ENCODE measurements around the gene ELL2. TPM values are rescaled to one million over a fixed set of nuclear protein-coding genes. Genes with fewer than 3 reads are reported as not detected.

ELL2 gene
- total RNA-seq, 1 donor from 2014 or later, result 118 TPM

GRCh38 chr5:95912029-95912428, 49.6 kb downstream of the ELL2 start:
- H3K36me3 ChIP-seq (ENCODE audit: insufficient read depth, low read length), result peaks cover 18% of the 10 kb centered on the region

GRCh38 chr5:95910521-95910920, 51.1 kb downstream of the ELL2 start:
- no peak for DNase-seq (ENCODE audit: low read depth)
- Mint-ChIP-seq H3K4me3 (ENCODE audit: unreplicated experiment) (no peak overlapping the region), H3K4me1 (ENCODE audit: low read depth, unreplicated experiment) (peaks cover 13% of the 10 kb centered on the region), H3K27ac (ENCODE audit: unreplicated experiment) (no peak overlapping the region), H3K36me3 (ENCODE audit: low read depth, unreplicated experiment) (peaks cover 8% of the 10 kb centered on the region), H3K9me3 (ENCODE audit: unreplicated experiment) (no peaks in the 10 kb centered on the region), H3K27me3 (ENCODE audit: low read depth, unreplicated experiment) (no peaks in the 10 kb centered on the region)
- Histone ChIP-seq H3K27ac (ENCODE audit: low read depth, low read length) (no peak overlapping the region), H4K20me1 (ENCODE audit: insufficient read depth, low read length) (peaks cover 46% of the 10 kb centered on the region), H3K79me2 (ENCODE audit: insufficient read depth, low read length) (peaks cover 70% of the 10 kb centered on the region), H3K4me1 (ENCODE audit: insufficient read depth, low read length) (no peaks in the 10 kb centered on the region), H3K27me3 (ENCODE audit: insufficient read depth, low read length) (no peaks in the 10 kb centered on the region), H3K4me2 (ENCODE audit: low read length) (no peak overlapping the region), H3K4me3 (ENCODE audit: insufficient read depth, low read depth, low read length) (no peak overlapping the region), H3K9ac (ENCODE audit: low read length) (no peak overlapping the region), H2AFZ (ENCODE audit: low read depth, low read length) (no peak overlapping the region), H3K36me3 (ENCODE audit: insufficient read depth, low read length) (peaks cover 26% of the 10 kb centered on the region), H3K9me3 (ENCODE audit: insufficient read depth, low read depth, low read length) (no peaks in the 10 kb centered on the region)
- TF ChIP-seq EZH2 (IDR thresholded peaks at IDR 0.05; ENCODE audit: insufficient read depth, low read length) (no peak), CTCF (IDR thresholded peaks at IDR 0.05; ENCODE audit: insufficient read depth, low read depth, low read length) (no peak)
- FAIRE-seq, result no peak

More at GRCh38 chr5:95912029-95912428, 49.6 kb downstream of the ELL2 start:
- no peak for TF ChIP-seq CTCF (IDR thresholded peaks at IDR 0.05; ENCODE audit: insufficient read depth, low read depth, low read length)
- no peak for TF ChIP-seq EZH2 (IDR thresholded peaks at IDR 0.05; ENCODE audit: insufficient read depth, low read length)
- Mint-ChIP-seq H3K4me1 (ENCODE audit: low read depth, unreplicated experiment) (peaks cover 28% of the 10 kb centered on the region), H3K27ac (ENCODE audit: unreplicated experiment) (no peak overlapping the region), H3K36me3 (ENCODE audit: low read depth, unreplicated experiment) (peaks cover 8% of the 10 kb centered on the region), H3K4me3 (ENCODE audit: unreplicated experiment) (no peak overlapping the region), H3K9me3 (ENCODE audit: unreplicated experiment) (no peaks in the 10 kb centered on the region), H3K27me3 (ENCODE audit: low read depth, unreplicated experiment) (no peaks in the 10 kb centered on the region)
- no peaks in the 10 kb centered on the region for H3K9me3 ChIP-seq (ENCODE audit: insufficient read depth, low read depth, low read length)
- peaks cover 81% of the 10 kb centered on the region for H3K79me2 ChIP-seq (ENCODE audit: insufficient read depth, low read length)
- H3K4me1 ChIP-seq (ENCODE audit: insufficient read depth, low read length), result no peaks in the 10 kb centered on the region
- H3K27me3 ChIP-seq (ENCODE audit: insufficient read depth, low read length), result no peaks in the 10 kb centered on the region
- no peak overlapping the region for H3K4me2 ChIP-seq (ENCODE audit: low read length)
- H3K9ac ChIP-seq (ENCODE audit: low read length), result no peak overlapping the region
- no peak overlapping the region for H3K4me3 ChIP-seq (ENCODE audit: insufficient read depth, low read depth, low read length)
- H3K27ac ChIP-seq (ENCODE audit: low read depth, low read length), result no peak overlapping the region
- H2AFZ ChIP-seq (ENCODE audit: low read depth, low read length), result no peak overlapping the region
- FAIRE-seq (no peak), DNase-seq (ENCODE audit: low read depth) (no peak)
- H4K20me1 ChIP-seq (ENCODE audit: insufficient read depth, low read length), result peaks cover 56% of the 10 kb centered on the region

- no peak overlapping the region for H2AFZ ChIP-seq (ENCODE audit: low read depth, low read length)
- H3K4me2 ChIP-seq (ENCODE audit: low read length), result no peak overlapping the region
- Mint-ChIP-seq H3K27me3 (ENCODE audit: low read depth, unreplicated experiment) (no peaks in the 10 kb centered on the region), H3K4me3 (ENCODE audit: unreplicated experiment) (no peak overlapping the region), H3K36me3 (ENCODE audit: low read depth, unreplicated experiment) (peaks cover 10% of the 10 kb centered on the region), H3K27ac (ENCODE audit: unreplicated experiment) (no peak overlapping the region), H3K4me1 (ENCODE audit: low read depth, unreplicated experiment) (peaks cover 13% of the 10 kb centered on the region), H3K9me3 (ENCODE audit: unreplicated experiment) (no peaks in the 10 kb centered on the region)
- FAIRE-seq, result no peak
- H3K4me3 ChIP-seq (ENCODE audit: insufficient read depth, low read depth, low read length), result no peak overlapping the region
- H4K20me1 ChIP-seq (ENCODE audit: insufficient read depth, low read length), result peaks cover 43% of the 10 kb centered on the region
- DNase-seq (ENCODE audit: low read depth), result no peak
- H3K27me3 ChIP-seq (ENCODE audit: insufficient read depth, low read length), result no peaks in the 10 kb centered on the region
- no peaks in the 10 kb centered on the region for H3K4me1 ChIP-seq (ENCODE audit: insufficient read depth, low read length)
- H3K9me3 ChIP-seq (ENCODE audit: insufficient read depth, low read depth, low read length), result no peaks in the 10 kb centered on the region
- H3K9ac ChIP-seq (ENCODE audit: low read length), result no peak overlapping the region
- no peak overlapping the region for H3K27ac ChIP-seq (ENCODE audit: low read depth, low read length)
- TF ChIP-seq EZH2 (IDR thresholded peaks at IDR 0.05; ENCODE audit: insufficient read depth, low read length) (no peak), CTCF (IDR thresholded peaks at IDR 0.05; ENCODE audit: insufficient read depth, low read depth, low read length) (no peak)
- peaks cover 69% of the 10 kb centered on the region for H3K79me2 ChIP-seq (ENCODE audit: insufficient read depth, low read length)
- H3K36me3 ChIP-seq (ENCODE audit: insufficient read depth, low read length), result peaks cover 26% of the 10 kb centered on the region
Measured at GRCh38 chr5:95909738-95910137, 51.9 kb downstream of the ELL2 start.

Measured in astrocyte (in vitro differentiated cells and primary cell).